ENCODE measurements around the gene DCC.

- TF ChIP-seq POLR2A (IDR thresholded peaks at IDR 0.05): no peak
- TF ChIP-seq, protein P1, sequence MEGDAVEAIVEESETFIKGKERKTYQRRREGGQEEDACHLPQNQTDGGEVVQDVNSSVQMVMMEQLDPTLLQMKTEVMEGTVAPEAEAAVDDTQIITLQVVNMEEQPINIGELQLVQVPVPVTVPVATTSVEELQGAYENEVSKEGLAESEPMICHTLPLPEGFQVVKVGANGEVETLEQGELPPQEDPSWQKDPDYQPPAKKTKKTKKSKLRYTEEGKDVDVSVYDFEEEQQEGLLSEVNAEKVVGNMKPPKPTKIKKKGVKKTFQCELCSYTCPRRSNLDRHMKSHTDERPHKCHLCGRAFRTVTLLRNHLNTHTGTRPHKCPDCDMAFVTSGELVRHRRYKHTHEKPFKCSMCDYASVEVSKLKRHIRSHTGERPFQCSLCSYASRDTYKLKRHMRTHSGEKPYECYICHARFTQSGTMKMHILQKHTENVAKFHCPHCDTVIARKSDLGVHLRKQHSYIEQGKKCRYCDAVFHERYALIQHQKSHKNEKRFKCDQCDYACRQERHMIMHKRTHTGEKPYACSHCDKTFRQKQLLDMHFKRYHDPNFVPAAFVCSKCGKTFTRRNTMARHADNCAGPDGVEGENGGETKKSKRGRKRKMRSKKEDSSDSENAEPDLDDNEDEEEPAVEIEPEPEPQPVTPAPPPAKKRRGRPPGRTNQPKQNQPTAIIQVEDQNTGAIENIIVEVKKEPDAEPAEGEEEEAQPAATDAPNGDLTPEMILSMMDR (IDR thresholded peaks at IDR 0.05): no peak
Measured at GRCh38 chr18:52874774-52875173, 534.8 kb downstream of the DCC start.
